Liver (tissue), 9 donors: Measurements from ENCODE around the gene SWI5. TPM values are rescaled to one million over a fixed set of nuclear protein-coding genes. Genes with fewer than 3 reads are reported as not detected.

Experiments
- DNase-seq: peaks from one replicate; pipeline ENCODE4 v3.0.0-alpha.2; 2017; ENCODE audit warnings: low spot score
- H3K27ac ChIP-seq, 2 donors: one replicate each; pipeline ENCODE4 v1.7.0; 2013; ENCODE audit warnings: inconsistent platforms in 2 of 2, low read length in 2 of 2, control low read depth in 1 of 2, low read depth in 1 of 2, mild to moderate bottlenecking in 1 of 2
- H3K27me3 ChIP-seq, 4 donors: one replicate each; pipeline versions ENCODE4 v1.6.1 to v1.7.0; 2013; ENCODE audit warnings: low read length in 3 of 4, inconsistent platforms in 1 of 4, mild to moderate bottlenecking in 1 of 4, moderate library complexity in 1 of 4; ENCODE audit not compliant: control insufficient read depth in 4 of 4, insufficient read depth in 4 of 4
- H3K36me3 ChIP-seq, 4 donors: one replicate each; pipeline versions ENCODE4 v1.6.1 to v1.7.0; 2013; ENCODE audit warnings: low read length in 3 of 4, mild to moderate bottlenecking in 3 of 4, low read depth in 1 of 4, moderate library complexity in 1 of 4; ENCODE audit not compliant: control insufficient read depth in 4 of 4, insufficient read depth in 3 of 4
- H3K4me1 ChIP-seq, 4 donors: one replicate each; pipeline versions ENCODE4 v1.6.1 to v1.7.0; 2013; ENCODE audit warnings: low read length in 3 of 4, mild to moderate bottlenecking in 3 of 4, moderate library complexity in 1 of 4; ENCODE audit not compliant: control insufficient read depth in 4 of 4, insufficient read depth in 4 of 4
- H3K4me3 ChIP-seq, 3 donors: one replicate each; pipeline versions ENCODE4 v1.6.1 to v1.7.0; 2013; ENCODE audit warnings: low read length in 3 of 3, control low read depth in 1 of 3, low read depth in 1 of 3, mild to moderate bottlenecking in 1 of 3
- H3K9ac ChIP-seq, 2 donors: one replicate each; pipeline ENCODE4 v1.7.0; 2013; ENCODE audit warnings: low read length in 2 of 2, mild to moderate bottlenecking in 2 of 2, moderate library complexity in 2 of 2, control low read depth in 1 of 2, low read depth in 1 of 2
- H3K9me3 ChIP-seq, 4 donors: one replicate each; pipeline versions ENCODE4 v1.6.1 to v1.7.0; 2013; ENCODE audit warnings: low read length in 3 of 4; ENCODE audit not compliant: control insufficient read depth in 4 of 4
- ATF3 ChIP-seq: IDR thresholded peaks from 2 replicates; pipeline ENCODE4 v1.6.1; 2016; ENCODE audit warnings: antibody characterized with exemption
- CTCF ChIP-seq: fragments of 150-350 bp; IDR thresholded peaks from 2 replicates; pipeline ENCODE4 v1.5.1; 2017; ENCODE audit warnings: improper control_type of control experiment, low read depth, low read length; ENCODE audit not compliant: missing input control
- EGR1 ChIP-seq, 2 donors: IDR thresholded peaks; 2 replicates each; pipeline ENCODE4 v1.6.1; 2016 to 2018; ENCODE audit warnings: antibody characterized with exemption in 2 of 2, low read depth in 2 of 2
- FOXA1 ChIP-seq: IDR thresholded peaks from 2 replicates; pipeline ENCODE4 v1.6.1; 2016; ENCODE audit warnings: antibody characterized with exemption
- FOXA2 ChIP-seq: IDR thresholded peaks from 2 replicates; pipeline ENCODE4 v1.6.1; 2016; ENCODE audit warnings: antibody characterized with exemption
- GABPA ChIP-seq, 2 donors: IDR thresholded peaks in 1 of 2; conservative IDR thresholded peaks in 1 of 2; 2 replicates each; pipeline ENCODE4 v1.6.1; 2016; ENCODE audit warnings: antibody characterized with exemption in 2 of 2, mild to moderate bottlenecking in 1 of 2, moderate library complexity in 1 of 2
- HNF4G ChIP-seq: IDR thresholded peaks from 2 replicates; pipeline ENCODE4 v1.6.1; 2016; ENCODE audit warnings: antibody characterized with exemption
- JUND ChIP-seq, 2 donors: IDR thresholded peaks; 2 replicates each; pipeline ENCODE4 v1.6.1; 2016; ENCODE audit warnings: antibody characterized with exemption in 2 of 2
- MAX ChIP-seq: IDR thresholded peaks from 2 replicates; pipeline ENCODE4 v1.6.1; 2016; ENCODE audit warnings: antibody characterized with exemption
- NR2F2 ChIP-seq: IDR thresholded peaks from 2 replicates; pipeline ENCODE4 v1.6.1; 2016; ENCODE audit warnings: antibody characterized with exemption
- RAD21 ChIP-seq, 2 donors: IDR thresholded peaks; 2 replicates each; pipeline ENCODE4 v1.6.1; 2016; ENCODE audit warnings: antibody characterized with exemption in 2 of 2, mild to moderate bottlenecking in 2 of 2
- SP1 ChIP-seq: IDR thresholded peaks from 2 replicates; pipeline ENCODE4 v1.6.1; 2018; ENCODE audit warnings: antibody characterized with exemption, mild to moderate bottlenecking
- TAF1 ChIP-seq: conservative IDR thresholded peaks from 2 replicates; pipeline ENCODE4 v1.6.1; 2016; ENCODE audit warnings: antibody characterized with exemption, mild to moderate bottlenecking
- ZBTB33 ChIP-seq: IDR thresholded peaks from 2 replicates; pipeline ENCODE4 v1.6.1; 2016; ENCODE audit warnings: antibody characterized with exemption
- WGBS: extraction: QIAGEN DNeasy Blood & Tissue Kit; methylation state at CpG from one replicate; pipeline ENCODE4 v1.1.7; 2013; 5-methylcytosine and 5-hydroxymethylcytosine counted together
- polyA plus RNA-seq, 2 donors: library from polyadenylated mRNA; stranded (reverse) in 1 of 2; unstranded in 1 of 2; fragments of 200-250 nt in 1 of 2; fragments of >200 nt in 1 of 2; fragmentation: Nextera tagmentation in 1 of 2; extraction: Ambion mirVana in 1 of 2; gene quantifications; one replicate each; pipeline versions ENCODE4 v1.2.1 to v1.2.3, GENCODE V29; 2013 to 2015
- total RNA-seq, 2 donors: library from RNA; depleted of rRNA; stranded (reverse); fragments of >200 nt; gene quantifications; one replicate each; pipeline ENCODE4 v1.2.3, GENCODE V29; 2014
- TF ChIP-seq, protein P1 (sequence below): IDR thresholded peaks from 2 replicates; pipeline ENCODE4 v1.6.1; 2016; ENCODE audit warnings: antibody characterized with exemption, mild to moderate bottlenecking
- donor health status: healthy.
- donor health status: healthy.
- donor health status: healthy.
- donor health status: healthy.
- donor health status: healthy.

SWI5 gene
- total and polyA plus RNA-seq, 4 donors, result 10.7 to 34.0 (median 16.2) TPM

DNA sequence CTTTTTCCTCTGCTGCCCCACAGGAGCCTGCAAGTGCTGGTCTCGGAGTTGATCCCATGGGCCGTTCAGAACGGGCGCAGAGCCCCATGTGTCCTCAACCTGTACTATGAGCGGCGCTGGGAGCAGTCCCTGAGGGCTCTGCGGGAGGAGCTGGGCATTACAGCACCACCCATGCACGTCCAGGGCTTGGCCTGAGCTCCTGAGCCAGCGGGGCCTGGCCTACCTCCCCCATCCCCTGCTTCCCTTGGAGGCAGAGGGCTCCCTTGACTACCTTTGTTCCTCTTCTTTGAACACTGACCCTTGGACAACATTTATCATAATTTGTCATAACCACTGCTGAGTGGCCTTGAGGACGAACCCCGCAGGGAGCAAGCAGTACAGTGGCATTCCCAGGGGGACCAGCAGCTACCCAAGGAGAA is 57.4 kb downstream of the SWI5 start:
- no peak for TF ChIP-seq JUND (IDR thresholded peaks at IDR 0.05)
- TF ChIP-seq FOXA1, result no peak
- TF ChIP-seq SP1, result no peak
- TF ChIP-seq EGR1 (IDR thresholded peaks at IDR 0.05; ENCODE audit: low read depth in 2 of 2), result no peak
- no peak for TF ChIP-seq ZBTB33
- no peak for TF ChIP-seq ATF3
- TF ChIP-seq GABPA (IDR thresholded peaks at IDR 0.05 in 1 of 2, conservative IDR thresholded peaks at IDR 0.05 in 1 of 2), result no peak
- TF ChIP-seq, protein P1, sequence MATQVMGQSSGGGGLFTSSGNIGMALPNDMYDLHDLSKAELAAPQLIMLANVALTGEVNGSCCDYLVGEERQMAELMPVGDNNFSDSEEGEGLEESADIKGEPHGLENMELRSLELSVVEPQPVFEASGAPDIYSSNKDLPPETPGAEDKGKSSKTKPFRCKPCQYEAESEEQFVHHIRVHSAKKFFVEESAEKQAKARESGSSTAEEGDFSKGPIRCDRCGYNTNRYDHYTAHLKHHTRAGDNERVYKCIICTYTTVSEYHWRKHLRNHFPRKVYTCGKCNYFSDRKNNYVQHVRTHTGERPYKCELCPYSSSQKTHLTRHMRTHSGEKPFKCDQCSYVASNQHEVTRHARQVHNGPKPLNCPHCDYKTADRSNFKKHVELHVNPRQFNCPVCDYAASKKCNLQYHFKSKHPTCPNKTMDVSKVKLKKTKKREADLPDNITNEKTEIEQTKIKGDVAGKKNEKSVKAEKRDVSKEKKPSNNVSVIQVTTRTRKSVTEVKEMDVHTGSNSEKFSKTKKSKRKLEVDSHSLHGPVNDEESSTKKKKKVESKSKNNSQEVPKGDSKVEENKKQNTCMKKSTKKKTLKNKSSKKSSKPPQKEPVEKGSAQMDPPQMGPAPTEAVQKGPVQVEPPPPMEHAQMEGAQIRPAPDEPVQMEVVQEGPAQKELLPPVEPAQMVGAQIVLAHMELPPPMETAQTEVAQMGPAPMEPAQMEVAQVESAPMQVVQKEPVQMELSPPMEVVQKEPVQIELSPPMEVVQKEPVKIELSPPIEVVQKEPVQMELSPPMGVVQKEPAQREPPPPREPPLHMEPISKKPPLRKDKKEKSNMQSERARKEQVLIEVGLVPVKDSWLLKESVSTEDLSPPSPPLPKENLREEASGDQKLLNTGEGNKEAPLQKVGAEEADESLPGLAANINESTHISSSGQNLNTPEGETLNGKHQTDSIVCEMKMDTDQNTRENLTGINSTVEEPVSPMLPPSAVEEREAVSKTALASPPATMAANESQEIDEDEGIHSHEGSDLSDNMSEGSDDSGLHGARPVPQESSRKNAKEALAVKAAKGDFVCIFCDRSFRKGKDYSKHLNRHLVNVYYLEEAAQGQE, result no peak
- TF ChIP-seq TAF1, result no peak
- no peak for TF ChIP-seq FOXA2
- no peak for TF ChIP-seq RAD21 (IDR thresholded peaks at IDR 0.05)
- no peak for TF ChIP-seq MAX
- no peak for TF ChIP-seq CTCF
- no peak for TF ChIP-seq NR2F2
- Histone ChIP-seq H3K36me3 (peaks cover 0 to 20% (median 7%) of the 10 kb centered on the region in 4 donors), H3K9me3 (no peaks in the 10 kb centered on the region), H3K27ac (no peak overlapping the region), H3K4me3 (no peak overlapping the region), H3K4me1 (no peaks in the 10 kb centered on the region), H3K9ac (no peak overlapping the region), H3K27me3 (no peaks in the 10 kb centered on the region)
- DNase-seq, result no peak
- 97% methylated on average over 11 of the region's 11 CpGs for WGBS

DNA sequence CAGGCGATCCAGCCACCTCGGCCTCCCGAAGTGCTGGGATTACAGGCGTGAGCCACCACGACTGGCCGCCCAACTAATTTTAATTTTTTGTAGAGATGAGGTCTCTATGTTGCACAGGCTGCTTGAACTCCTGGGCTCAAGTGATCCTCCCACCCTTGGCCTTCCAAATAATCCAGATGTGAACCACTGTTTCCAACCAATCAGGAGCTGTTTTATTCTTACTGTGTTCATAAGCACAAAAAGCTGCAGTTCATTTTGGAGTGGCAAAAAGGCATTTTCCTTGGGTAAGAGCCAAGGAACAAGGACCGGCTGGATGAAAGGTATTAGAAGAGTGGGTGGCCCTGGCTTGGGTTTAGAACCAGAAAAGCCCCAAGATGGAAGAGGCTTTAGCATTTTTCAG is 59.1 kb downstream of the SWI5 start:
- WGBS, result 94% methylated on average over 7 of the region's 7 CpGs

More for the DNA sequence above, 59.1 kb downstream of the SWI5 start:
- Histone ChIP-seq H3K27ac (no peak overlapping the region), H3K9me3 (no peaks in the 10 kb centered on the region), H3K36me3 (peaks cover 0 to 18% (median 6%) of the 10 kb centered on the region in 4 donors), H3K27me3 (no peaks in the 10 kb centered on the region), H3K4me1 (peaks cover 0 to 5% (median 2%) of the 10 kb centered on the region in 4 donors), H3K9ac (no peak overlapping the region), H3K4me3 (no peak overlapping the region)
- no peak for DNase-seq
- TF ChIP-seq SP1 (no peak), FOXA2 (no peak), ZBTB33 (no peak), HNF4G (no peak), ATF3 (no peak)
